ENCODE results near the gene HOXA11. TPM values are rescaled to one million over a fixed set of nuclear protein-coding genes. Genes with fewer than 3 reads are reported as not detected.

HOXA11 gene
- total RNA-seq, 1 experiment from 2014 or later = not detected

GRCh38 chr7:27163288-27164044 lies 21.6 kb downstream of the HOXA11 start:
- Histone ChIP-seq H3K56ac (ENCODE audit: insufficient read length, low read depth, low read length) (no peak overlapping the region), H4K91ac (ENCODE audit: insufficient read length, low read depth, low read length) (no peak overlapping the region), H2BK120ac (ENCODE audit: low read depth, low read length, poor library complexity, severe bottlenecking) (no peak overlapping the region), H2BK20ac (ENCODE audit: low read depth, low read length, poor library complexity, severe bottlenecking) (no peak overlapping the region), H3K4me1 (ENCODE audit: insufficient read depth, low read length) (no peaks in the 10 kb centered on the region), H2BK5ac (ENCODE audit: insufficient read length, low read length) (no peak overlapping the region), H3K79me1 (ENCODE audit: insufficient read depth, low read depth, low read length, poor library complexity, severe bottlenecking) (no peaks in the 10 kb centered on the region), H3K23ac (ENCODE audit: insufficient read length, low read depth, low read length) (no peak overlapping the region), H3K9me3 (ENCODE audit: control insufficient read depth, low read depth, low read length) (no peaks in the 10 kb centered on the region), H3T11ph (ENCODE audit: low read length) (no peak overlapping the region), H4K5ac (ENCODE audit: insufficient read length, low read depth, low read length) (no peak overlapping the region), H3K18ac (ENCODE audit: insufficient read length, low read depth, low read length) (no peak overlapping the region), H3K14ac (ENCODE audit: insufficient read depth, low read length) (no peak overlapping the region), H2AFZ (ENCODE audit: low read length) (no peak overlapping the region), H2AK5ac (ENCODE audit: insufficient read length, low read length) (no peak overlapping the region), H4K8ac (replicated peaks; ENCODE audit: insufficient read length, low read depth, low read length) (no peak overlapping the region), H2BK15ac (ENCODE audit: low read depth, low read length) (no peak overlapping the region), H3K9ac (ENCODE audit: extremely low read depth, insufficient read length, low read length) (no peak overlapping the region), H3K27ac (ENCODE audit: insufficient read length, low read depth, low read length) (no peak overlapping the region), H3K4me2 (ENCODE audit: insufficient read depth, insufficient read length, low read length) (no peak overlapping the region), H4K20me1 (ENCODE audit: control insufficient read depth, insufficient read depth, insufficient read length) (no peaks in the 10 kb centered on the region), H3K4ac (ENCODE audit: low read depth, low read length) (no peak overlapping the region), H3K27me3 (ENCODE audit: insufficient read depth, low read length) (peaks cover 97% of the 10 kb centered on the region), H3K23me2 (ENCODE audit: insufficient read length, low read depth, low read length, poor library complexity, severe bottlenecking) (no peaks in the 10 kb centered on the region), H2BK12ac (ENCODE audit: insufficient read length, low read depth, low read length) (no peak overlapping the region), H3K79me2 (ENCODE audit: insufficient read depth, low read length) (no peaks in the 10 kb centered on the region)
- Mint-ChIP-seq H3K36me3 (ENCODE audit: insufficient read depth in 1 of 3, low read depth in 3 of 3) (no peaks in the 10 kb centered on the region; a peak in 1 of 7 replicates), H3K27ac (no peak overlapping the region), H3K9me3 (peaks cover 5 to 10% of the 10 kb centered on the region in 2 experiments), H3K4me3 (no peak overlapping the region), H3K27me3 (ENCODE audit: low read depth) (peaks cover 98% of the 10 kb centered on the region), H3K4me1 (peaks cover 0 to 12% of the 10 kb centered on the region in 2 experiments; a peak in 3 of 4 replicates)
- DNase-seq = peak; percentile 27
- WGBS (ENCODE audit: extremely low coverage, insufficient read length, low lambda C conversion rate) = no CpG with 5 or more reads among the region's 24 CpGs
- TF ChIP-seq CTCF (conservative IDR thresholded peaks at IDR 0.05) = no peak

Data from H9 (cell line).